ENCODE data around the gene ZNF511.

- TF ChIP-seq POLR2AphosphoS5 (IDR thresholded peaks at IDR 0.05; ENCODE audit: borderline replicate concordance, low read depth, low read length) (no peak), EZH2 (IDR thresholded peaks at IDR 0.05) (no peak), FOXP2 (optimal IDR thresholded peaks at IDR 0.05; ENCODE audit: control extremely low read depth, extremely low read length, insufficient read depth) (no peak)
Observed at GRCh38 chr10:133267293-133267692, 41.4 kb upstream of the ZNF511 start.

Data from SK-N-MC (cell line).